ENCODE measurements around the gene TLR9.
A peak's percentile ranks its signal among the peaks of the same experiment; 100 is the strongest.

The TLR9 gene

DNA sequence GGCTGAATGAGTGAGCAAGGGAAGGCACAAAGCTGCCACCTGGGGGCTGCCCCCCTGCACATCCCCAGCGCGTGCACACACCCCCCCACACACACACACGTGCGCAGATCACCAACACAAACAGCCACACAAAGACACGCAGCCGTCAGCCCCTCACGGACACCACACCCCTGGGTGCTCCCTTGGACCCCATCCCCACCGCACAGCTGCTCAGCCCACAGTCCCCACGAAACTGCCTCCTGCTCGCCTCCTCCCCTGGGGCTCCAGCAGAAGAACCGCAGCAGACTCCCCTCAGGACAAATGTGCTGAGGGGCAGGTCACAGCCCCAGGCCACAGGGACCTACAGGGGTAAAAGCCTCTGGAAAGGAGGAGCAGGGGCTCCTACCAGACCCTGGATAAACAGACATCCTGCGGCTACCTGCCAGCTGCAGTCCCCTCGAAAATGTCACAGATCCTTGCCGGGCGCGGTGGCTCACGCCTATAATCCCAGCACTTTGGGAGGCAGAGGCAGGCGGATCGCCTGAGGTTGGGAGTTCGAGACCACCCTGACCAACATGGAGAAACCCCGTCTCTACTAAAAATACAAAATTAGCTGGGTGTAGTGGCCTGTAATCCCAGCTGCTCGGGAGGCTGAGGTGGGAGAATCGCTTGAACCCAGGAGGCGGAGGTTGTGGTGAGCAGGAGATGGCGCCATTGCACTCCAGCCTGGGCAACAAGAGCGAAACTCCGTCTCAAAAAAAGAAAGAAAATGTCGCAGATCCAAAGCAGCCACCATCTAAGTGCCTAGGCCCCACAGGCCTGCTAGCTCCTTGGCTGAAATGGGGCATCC is 7.0 kb upstream of the TLR9 start:
- no peak for DNase-seq (ENCODE audit: low spot score)

- DNase-seq (ENCODE audit: low spot score), result peak; percentile 71
These were observed 6.2 kb upstream of the TLR9 start for GRCh38 chr3:52231502-52232278.

DNA sequence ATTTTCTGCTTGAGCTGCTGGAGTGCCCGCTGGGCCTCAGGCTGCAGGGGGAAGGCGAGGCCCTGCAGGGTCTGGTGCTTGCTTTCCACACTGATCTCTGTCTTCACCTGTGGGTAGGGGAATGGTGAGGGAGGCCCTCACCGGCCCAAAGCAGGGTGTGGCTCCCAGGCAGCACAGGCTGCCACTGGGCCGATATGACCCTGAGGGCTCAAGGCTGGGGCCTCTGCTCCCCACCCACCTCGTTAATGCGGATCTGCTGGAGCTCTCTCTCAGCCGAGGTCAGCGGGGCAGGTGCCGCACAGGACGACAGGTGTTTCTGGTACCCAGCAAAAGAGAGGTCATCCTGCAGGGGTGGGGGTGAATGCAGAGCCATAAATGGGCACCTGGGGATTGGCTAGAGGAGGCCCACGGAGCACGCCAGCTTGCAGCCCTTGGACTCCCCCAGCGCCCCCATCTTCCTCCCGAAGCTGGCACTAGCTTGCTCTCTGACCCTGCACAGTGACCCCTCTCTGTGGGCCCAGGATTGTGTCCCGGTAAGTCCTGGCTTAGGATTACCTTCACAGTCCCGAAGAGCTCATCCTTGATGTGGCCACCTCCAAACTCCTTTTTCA is 5.5 kb upstream of the TLR9 start:
- DNase-seq (ENCODE audit: low spot score), result no peak

DNA sequence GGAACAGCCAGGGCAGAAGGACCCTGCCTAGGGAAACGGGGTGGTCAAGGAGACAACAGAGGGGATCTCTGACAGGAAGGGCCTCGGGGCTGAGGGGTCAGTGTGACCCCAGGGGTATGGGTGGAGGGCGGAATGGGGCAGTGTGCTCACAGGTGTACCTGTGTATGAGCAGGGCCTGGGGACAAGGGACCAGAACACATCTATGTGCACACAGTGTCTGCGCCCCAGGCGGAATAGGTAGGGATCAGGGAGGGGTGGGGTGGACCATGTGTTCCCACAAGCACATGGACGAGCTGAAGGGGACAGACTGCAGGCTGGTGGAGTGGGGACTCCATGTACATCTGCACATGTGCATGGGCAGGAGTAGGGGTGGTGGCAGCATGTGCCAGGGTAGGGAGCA is 5.0 kb upstream of the TLR9 start:
- no peak for DNase-seq (ENCODE audit: low spot score)

- DNase-seq (ENCODE audit: low spot score), result no peak
These were observed 4.2 kb upstream of the TLR9 start for GRCh38 chr3:52229656-52230055.

GRCh38 chr3:52228751-52229291 is 3.4 kb upstream of the TLR9 start:
- no peak for DNase-seq (ENCODE audit: low spot score)

- no peak for DNase-seq (ENCODE audit: low spot score)
These were observed 2.8 kb upstream of the TLR9 start for GRCh38 chr3:52228266-52228665.

DNA sequence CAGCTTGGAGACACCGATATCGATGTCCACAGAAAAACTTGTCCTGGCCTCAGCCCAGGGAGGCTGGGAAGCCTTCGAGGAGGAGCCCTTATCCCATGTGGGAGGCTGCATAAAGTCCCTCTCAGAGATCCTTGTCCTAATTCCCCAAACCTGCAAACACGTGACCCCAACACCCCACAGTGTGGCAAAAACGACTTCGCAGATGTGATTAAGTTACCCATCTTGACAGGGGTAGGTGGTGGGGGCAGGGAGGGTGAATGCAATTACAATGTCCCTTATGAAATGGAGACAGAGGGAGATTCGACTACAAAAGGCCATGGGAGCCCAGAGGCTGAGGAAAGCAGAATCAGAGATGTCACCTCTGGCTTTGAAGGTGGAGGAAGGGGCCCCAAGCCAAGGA is 2.3 kb upstream of the TLR9 start:
- no peak for DNase-seq (ENCODE audit: low spot score)

DNA sequence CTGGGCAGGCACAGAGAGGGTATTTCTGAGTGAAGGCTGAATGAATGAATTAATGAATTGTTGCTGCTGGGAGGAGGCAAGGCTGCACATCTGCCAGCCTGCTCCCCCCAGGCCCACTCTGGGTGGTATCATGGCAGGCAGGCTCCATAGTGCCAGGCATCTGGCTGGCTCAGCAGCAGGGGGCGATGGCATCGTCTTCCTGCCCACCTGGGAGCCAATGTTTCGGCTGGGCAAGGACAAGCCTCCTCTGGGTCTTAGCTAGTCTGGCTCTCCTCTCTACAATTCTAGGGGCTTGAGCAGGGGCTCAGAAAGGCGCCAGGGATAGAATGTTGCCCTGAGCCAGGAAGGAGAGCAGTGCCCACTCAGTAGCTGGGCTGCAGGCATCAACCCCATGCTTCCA is 1.7 kb upstream of the TLR9 start:
- DNase-seq (ENCODE audit: low spot score), result no peak

DNA sequence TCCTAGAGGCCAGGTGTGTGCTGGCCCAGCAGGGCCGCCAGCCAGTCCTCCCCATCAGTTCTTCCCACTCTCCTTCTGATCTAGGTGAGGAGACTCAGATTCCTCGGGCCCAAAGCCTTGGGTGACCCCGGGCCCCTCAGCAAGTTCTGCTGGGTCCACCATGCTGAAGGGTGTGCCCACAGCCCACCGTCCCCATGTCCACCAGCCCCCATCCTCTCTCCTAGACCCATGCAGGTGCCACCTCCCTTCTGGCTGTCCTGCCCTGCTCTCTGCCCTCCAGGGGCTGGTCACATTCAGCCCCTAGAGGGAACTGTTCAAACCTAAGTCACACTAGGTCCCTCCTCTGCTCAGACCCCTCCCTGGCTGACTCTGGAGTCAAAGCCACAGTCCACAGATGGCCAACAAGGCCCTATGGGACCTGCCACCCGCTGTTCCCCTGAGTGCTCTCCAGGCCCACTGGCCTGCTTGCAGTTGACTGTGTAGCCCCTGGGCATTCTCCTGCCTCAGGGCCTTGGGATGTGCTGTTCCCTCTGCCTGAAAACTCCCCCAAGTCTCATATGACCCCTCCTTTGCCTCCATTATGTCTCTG is 878 bp upstream of the TLR9 start:
- DNase-seq (ENCODE audit: low spot score), result no peak

GRCh38 chr3:52223449-52224408 is 1.7 kb downstream of the TLR9 start:
- no peak for DNase-seq (ENCODE audit: low spot score)

GRCh38 chr3:52222319-52223221 is 2.9 kb downstream of the TLR9 start:
- no peak for DNase-seq (ENCODE audit: low spot score)

DNA sequence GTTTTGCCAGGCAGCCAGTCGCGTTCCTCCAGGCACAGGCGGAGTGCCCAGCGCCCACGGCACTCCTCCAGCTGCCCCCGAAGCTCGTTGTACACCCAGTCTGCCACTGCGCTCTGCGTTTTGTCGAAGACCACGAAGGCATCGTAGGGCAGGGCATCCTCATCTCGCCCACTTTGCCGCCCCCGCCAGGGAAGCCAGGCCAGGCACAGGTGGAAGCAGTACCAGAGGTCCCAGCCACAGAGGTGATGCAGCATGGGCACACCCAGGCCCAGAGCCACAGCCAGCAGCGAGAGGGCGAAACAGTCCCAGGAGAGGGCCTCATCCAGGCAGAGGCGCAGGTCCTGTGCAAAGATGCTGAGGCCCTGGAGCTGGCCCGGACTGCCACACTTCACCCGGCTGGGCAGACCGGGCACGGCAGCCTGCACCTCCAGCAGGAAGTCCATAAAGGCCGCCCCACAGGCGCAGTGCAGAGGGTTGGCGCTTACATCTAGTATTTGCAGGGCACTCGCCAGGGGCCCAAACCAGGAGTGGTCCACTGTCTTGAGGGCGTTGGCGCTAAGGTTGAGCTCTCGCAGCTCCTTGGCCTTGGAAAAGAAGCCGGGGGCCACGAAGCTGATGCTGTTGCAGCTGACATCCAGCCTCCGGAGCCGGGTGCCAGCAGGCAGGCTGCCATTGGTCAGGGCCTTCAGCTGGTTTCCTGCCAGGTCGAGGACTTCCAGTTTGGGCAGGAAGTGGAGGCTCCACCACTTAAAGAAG is 3.7 kb downstream of the TLR9 start:
- DNase-seq (ENCODE audit: low spot score), result no peak

GRCh38 chr3:52221141-52221562 is 4.3 kb downstream of the TLR9 start:
- no peak for DNase-seq (ENCODE audit: low spot score)

DNA sequence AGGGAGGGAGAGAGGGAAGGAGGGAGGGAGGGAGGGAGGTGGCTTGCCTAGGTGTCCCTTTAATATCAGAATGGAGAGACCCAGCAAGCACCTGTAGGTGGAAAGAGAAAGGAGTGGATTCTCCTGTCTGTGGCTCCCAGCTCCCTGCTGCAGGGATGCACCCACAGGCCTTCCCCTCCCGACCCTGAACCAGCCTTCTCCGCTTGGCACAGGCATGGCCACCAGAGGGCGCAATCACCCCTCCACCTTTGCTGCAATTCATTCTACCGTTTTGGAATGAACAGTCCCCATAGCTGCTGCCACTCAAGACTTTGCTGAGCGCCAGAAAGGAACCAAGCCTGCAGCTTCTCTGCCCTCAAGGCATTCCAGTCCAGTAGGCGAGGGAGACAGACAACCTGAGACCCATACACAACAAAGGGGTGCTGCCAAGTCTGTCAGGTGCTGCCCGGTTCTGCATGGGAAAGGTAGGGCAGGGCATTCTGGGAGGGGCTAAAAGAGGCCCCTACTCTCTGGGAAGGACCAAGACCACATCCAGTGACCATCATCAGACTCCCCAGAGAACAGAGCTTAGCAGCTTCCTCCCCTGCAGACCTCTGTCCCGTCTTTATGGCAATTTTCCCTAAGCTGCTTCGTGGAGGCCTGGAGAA is 4.9 kb downstream of the TLR9 start:
- peak; percentile 91 for DNase-seq (ENCODE audit: low spot score)

GRCh38 chr3:52218937-52219650 is 6.4 kb downstream of the TLR9 start:
- no peak for DNase-seq (ENCODE audit: low spot score)

- DNase-seq (ENCODE audit: low spot score), result no peak
These were observed 7.0 kb downstream of the TLR9 start for GRCh38 chr3:52218454-52218853.

- DNase-seq (ENCODE audit: low spot score), result no peak
These were observed 7.4 kb downstream of the TLR9 start for GRCh38 chr3:52218026-52218425.

Measured in hepatic stellate cell (primary cell).